HepG2 (cell line): ENCODE data around the gene GPX2. TPM values are rescaled to one million over a fixed set of nuclear protein-coding genes. Genes with fewer than 3 reads are reported as not detected.

Experiments
- ATAC-seq: fragments of 200-7000 bp; cut with Tn5 transposase; 3 replicates; pipeline ENCODE4 v1.9.1; 2020; ENCODE audit warnings: mild to moderate bottlenecking, moderate library complexity
- BruUV-seq: library from RNA; stranded (reverse); fragments of 400-500 nt; replicated peaks from 2 replicates; lab custom pipeline; 2021; lab: Mats Ljungman, UMichigan
- CTCF ChIA-PET: fragments of 300-600 bp; formaldehyde crosslinking; extraction: SDS; loops from one replicate; lab custom pipeline; 2021; ENCODE audit warnings: low total read pairs, inconsistent platforms, low intra/inter-chr PET ratio; lab: Yijun Ruan, JAX
- POLR2A ChIA-PET: fragments of 350-600 bp; sonication (Branson Sonifier 250); formaldehyde crosslinking; loops from one replicate; lab custom pipeline; 2020; ENCODE audit warnings: antibody characterized with exemption, inconsistent platforms; lab: Yijun Ruan, JAX
- DNase-seq: peaks from one replicate; pipeline ENCODE4 v3.0.0-alpha.2; 2015; ENCODE audit warnings: low spot score
- FAIRE-seq: peaks from 3 replicates; lab custom pipeline; 2011; peaks lifted over from hg19 to GRCh38; lab: Jason Lieb, UNC
- H2AFZ ChIP-seq: one replicate; pipeline ENCODE4 v1.6.1; 2011; ENCODE audit warnings: low read length, inconsistent platforms
- H3K27ac ChIP-seq: fragments of 300-600 bp; 3 replicates; pipeline ENCODE4 v1.8.0; 2011; ENCODE audit warnings: mixed run types, mild to moderate bottlenecking, mixed read lengths, low read length, inconsistent platforms; ENCODE audit not compliant: insufficient read depth; ENCODE audit errors: extremely low read length
- H3K27me3 ChIP-seq, 2 experiments: fragments of 200-600 bp in 1 of 2; 2 replicates in 1 of 2; 3 replicates in 1 of 2; pipeline versions ENCODE4 v1.6.0 to v1.8.0; 2011; ENCODE audit warnings: low read length in 2 of 2, mild to moderate bottlenecking in 2 of 2, moderate library complexity in 2 of 2, inconsistent platforms in 1 of 2; ENCODE audit not compliant: insufficient read depth in 2 of 2, control insufficient read depth in 1 of 2
- H3K36me3 ChIP-seq, 2 experiments: fragments of 200-600 bp in 1 of 2; replicated peaks in 1 of 2; 2 replicates in 1 of 2; 3 replicates in 1 of 2; pipeline versions ENCODE4 v1.5.1 to v1.8.0; 2011; ENCODE audit warnings: low read length in 2 of 2, inconsistent platforms in 1 of 2; ENCODE audit not compliant: insufficient read depth in 2 of 2, control insufficient read depth in 1 of 2
- H3K4me1 ChIP-seq: 2 replicates; pipeline ENCODE4 v1.5.1; 2012; ENCODE audit warnings: low read length, inconsistent platforms; ENCODE audit not compliant: insufficient read depth
- H3K4me2 ChIP-seq: 2 replicates; pipeline ENCODE4 v1.6.0; 2011; ENCODE audit warnings: low read depth, low read length, inconsistent platforms
- H3K4me3 ChIP-seq, 3 experiments: fragments of 200-600 bp in 1 of 3; sonication (generic), shearing (Covaris generic) in 1 of 3; replicated peaks in 1 of 3; 2 replicates each; pipeline ENCODE4 v1.5.1; 2011 to 2016; ENCODE audit warnings: low read length in 3 of 3, inconsistent platforms in 2 of 3, low read depth in 2 of 3, mild to moderate bottlenecking in 2 of 3, control low read depth in 1 of 3, mixed read lengths in 1 of 3; ENCODE audit not compliant: insufficient read depth in 1 of 3
- H3K79me2 ChIP-seq: one replicate; pipeline ENCODE4 v1.6.1; 2011; ENCODE audit warnings: low read length, inconsistent platforms; ENCODE audit not compliant: insufficient read depth
- H3K9ac ChIP-seq: 2 replicates; pipeline ENCODE4 v1.6.0; 2011; ENCODE audit warnings: mild to moderate bottlenecking, low read depth, low read length, inconsistent platforms; ENCODE audit not compliant: insufficient read depth
- H3K9me3 ChIP-seq: 2 replicates; pipeline ENCODE4 v1.5.1; 2012; ENCODE audit warnings: mild to moderate bottlenecking, low read length
- H4K20me1 ChIP-seq: 2 replicates; pipeline ENCODE4 v1.6.0; 2011; ENCODE audit warnings: inconsistent platforms, mild to moderate bottlenecking, low read length, moderate library complexity; ENCODE audit not compliant: insufficient read depth
- TARDBP ChIP-seq: sonication (generic); formaldehyde crosslinking; IDR thresholded peaks from 2 replicates; pipeline ENCODE4 v1.8.0; 2022; ENCODE audit warnings: mild to moderate bottlenecking, missing genetic modification reagents
- TFDP1 ChIP-seq: IDR thresholded peaks from 2 replicates; pipeline ENCODE4 v1.6.1; 2016; ENCODE audit warnings: missing compliant biosample characterization, missing genetic modification reagents, borderline replicate concordance
- TRIM24 ChIP-seq: sonication (generic); formaldehyde crosslinking; IDR thresholded peaks from 2 replicates; pipeline ENCODE4 v1.8.0; 2022; ENCODE audit warnings: mild to moderate bottlenecking, missing genetic modification reagents
- YY1 ChIP-seq: IDR thresholded peaks from 2 replicates; pipeline ENCODE4 v1.6.1; 2011; ENCODE audit warnings: low read length, low read depth, moderate library complexity, mild to moderate bottlenecking; ENCODE audit not compliant: insufficient read depth, insufficient replicate concordance
- ZBTB2 ChIP-seq: sonication (generic); formaldehyde crosslinking; IDR thresholded peaks from 2 replicates; pipeline ENCODE4 v1.8.0; 2022; ENCODE audit warnings: low read depth, missing genetic modification reagents
- ZNF253 ChIP-seq: sonication (generic); formaldehyde crosslinking; IDR thresholded peaks from 2 replicates; pipeline ENCODE4 v1.8.0; 2022; ENCODE audit warnings: mild to moderate bottlenecking, missing genetic modification reagents, borderline replicate concordance
- ZNF343 ChIP-seq: sonication (generic); formaldehyde crosslinking; IDR thresholded peaks from 2 replicates; pipeline ENCODE4 v1.4.0; 2020; ENCODE audit warnings: mild to moderate bottlenecking, missing genetic modification reagents
- ZNF710 ChIP-seq: sonication (generic); formaldehyde crosslinking; IDR thresholded peaks from 2 replicates; pipeline ENCODE4 v1.5.0; 2020; ENCODE audit warnings: mild to moderate bottlenecking, missing genetic modification reagents, borderline replicate concordance
- ZNF816 ChIP-seq: sonication (generic); formaldehyde crosslinking; IDR thresholded peaks from 2 replicates; pipeline ENCODE4 v1.8.0; 2022; ENCODE audit warnings: missing genetic modification reagents, mild to moderate bottlenecking, borderline replicate concordance
- WGBS: methylation state at CpG from one replicate; pipeline ENCODE4 v1.1.6; 2017; ENCODE audit warnings: low lambda C conversion rate; 5-methylcytosine and 5-hydroxymethylcytosine counted together
- in situ Hi-C: cut with HindIII; loops from 2 replicates; pipeline ENCODE4 v1.10.0; 2017; ENCODE audit warnings: low pct_unique_long_range_greater_than_20kb; ENCODE audit not compliant: extremely low pct_ligation_motif_present
- intact Hi-C: fragments of 100-400 bp; cut with micrococcal nuclease; formaldehyde crosslinking; loops from one replicate; pipeline ENCODE4 v1.10.0; 2022; ENCODE audit not compliant: unreplicated experiment
- polyA plus RNA-seq, 8 experiments: library from polyadenylated mRNA; depleted of rRNA in 3 of 8; stranded (reverse) in 7 of 8; unstranded in 1 of 8; fragments of >200 nt; fragmentation: Illumina TruSeq in 4 of 8; extraction: Trizol in 4 of 8; gene quantifications; 2 replicates each; pipeline versions ENCODE4 v1.2.1 to v1.2.3, GENCODE V29; 2011 to 2016; ENCODE audit warnings: low read depth in 4 of 8, missing spikeins in 1 of 8, mixed read lengths in 1 of 8; ENCODE audit not compliant: insufficient read depth in 1 of 8
- total RNA-seq, 5 experiments: library from RNA; depleted of rRNA; stranded (reverse); fragments of >200 nt; fragmentation: Illumina TruSeq; extraction: Trizol; gene quantifications; 2 replicates each; pipeline ENCODE4 v1.2.3, GENCODE V29; 2016; ENCODE audit warnings: low read depth in 1 of 5

Gene GPX2
- total and polyA plus RNA-seq, 2 of the 13 experiments (the other 11 are each of a cell fraction or from before 2014, with no cell fraction given) = 526 to 674 TPM

- Histone ChIP-seq H3K4me1 (peaks cover 18% of the 10 kb centered on the region), H3K79me2 (peaks cover 26% of the 10 kb centered on the region), H3K9ac (no peak overlapping the region), H4K20me1 (0 out of 2 replicates have a peak, but pooled peaks cover 3% of the 10 kb centered on the region), H2AFZ (no peak overlapping the region), H3K4me2 (no peak overlapping the region), H3K4me3 (no peak overlapping the region), H3K36me3 (no peaks in the 10 kb centered on the region), H3K27me3 (no peaks in the 10 kb centered on the region; a peak in 1 of 5 replicates), H3K27ac (no peak overlapping the region), H3K9me3 (no peaks in the 10 kb centered on the region)
- TF ChIP-seq ZNF343 (CRISPR knock-in tag) = no peak
- TF ChIP-seq ZNF816 (CRISPR knock-in tag) = no peak
- TF ChIP-seq TARDBP (CRISPR knock-in tag) = no peak
- TF ChIP-seq TRIM24 (CRISPR knock-in tag) = no peak
- TF ChIP-seq ZNF710 (CRISPR knock-in tag) = no peak
- TF ChIP-seq TFDP1 = no peak
- no peak for TF ChIP-seq YY1
- TF ChIP-seq ZBTB2 (CRISPR knock-in tag) = no peak
- TF ChIP-seq ZNF253 = no peak
- 0% methylated on average over 1 of the region's 1 CpG for WGBS
- BruUV-seq = no TSS peak
- in situ Hi-C loops = no loop called here
- POLR2A ChIA-PET = no interaction called here
- no peak for FAIRE-seq
- CTCF ChIA-PET = no interaction called here
- intact Hi-C loops = no loop called here
- ATAC-seq = no peak
- no peak for DNase-seq
Observed at GRCh38 chr14:64912261-64912660, 30.3 kb downstream of the GPX2 start.
